Stimulated activated CD8-positive, alpha-beta memory T cell treated with anti-CD3 and anti-CD28 coated beads, Interleukin-7, amount 100 ng/mL, for 4 hours (primary cell): ENCODE results near the gene CDC25A.

Experiments
- DNase-seq, 2 donors: peaks; one replicate each; pipeline ENCODE4 v3.0.0-alpha.2; 2020; ENCODE audit warnings: low read depth in 2 of 2

Gene CDC25A

GRCh38 chr3:48141604-48142137 is 46.5 kb downstream of the CDC25A start:
- DNase-seq: no peak

- no peak for DNase-seq
Measured at GRCh38 chr3:48140936-48141603, 47.1 kb downstream of the CDC25A start.

- DNase-seq: no peak
Measured at GRCh38 chr3:48140336-48140757, 47.9 kb downstream of the CDC25A start.

- no peak for DNase-seq
Measured at GRCh38 chr3:48137425-48137999, 50.7 kb downstream of the CDC25A start.

- no peak for DNase-seq
Measured at GRCh38 chr3:48135552-48136495, 52.4 kb downstream of the CDC25A start.

- DNase-seq: no peak
Measured at GRCh38 chr3:48130321-48130904, 57.8 kb downstream of the CDC25A start.

- DNase-seq: no peak
Measured at GRCh38 chr3:48129921-48130320, 58.3 kb downstream of the CDC25A start.

GRCh38 chr3:48128774-48129173 is 59.4 kb downstream of the CDC25A start:
- no peak for DNase-seq

- DNase-seq: no peak
Measured at GRCh38 chr3:48125886-48126622, 62.2 kb downstream of the CDC25A start.

- DNase-seq: no peak
Measured at GRCh38 chr3:48125013-48125705, 63.1 kb downstream of the CDC25A start.

- no peak for DNase-seq
Measured at GRCh38 chr3:48123346-48123745, 64.9 kb downstream of the CDC25A start.

GRCh38 chr3:48122504-48122903 is 65.7 kb downstream of the CDC25A start:
- DNase-seq: no peak

- no peak for DNase-seq
Measured at GRCh38 chr3:48120223-48120622, 68.0 kb downstream of the CDC25A start.

GRCh38 chr3:48119505-48120193 is 68.6 kb downstream of the CDC25A start:
- DNase-seq: no peak

GRCh38 chr3:48118928-48119327 is 69.3 kb downstream of the CDC25A start:
- DNase-seq: no peak

- no peak for DNase-seq
Measured at GRCh38 chr3:48118322-48118721, 69.9 kb downstream of the CDC25A start.

- no peak for DNase-seq
Measured at GRCh38 chr3:48112813-48113212, 75.4 kb downstream of the CDC25A start.

GRCh38 chr3:48112108-48112791 is 76.0 kb downstream of the CDC25A start:
- peak; percentile 5 to 24 for DNase-seq

- no peak for DNase-seq
Measured at GRCh38 chr3:48110463-48110862, 77.8 kb downstream of the CDC25A start.
